ENCODE results near the gene ERGIC1. TPM values are rescaled to one million over a fixed set of nuclear protein-coding genes. Genes with fewer than 3 reads are reported as not detected.
A peak's percentile ranks its signal among the peaks of the same experiment; 100 is the strongest.

The ERGIC1 gene
- total and polyA plus RNA-seq, 2 experiments from 2014 or later: 25.2 to 92.2 TPM

DNA sequence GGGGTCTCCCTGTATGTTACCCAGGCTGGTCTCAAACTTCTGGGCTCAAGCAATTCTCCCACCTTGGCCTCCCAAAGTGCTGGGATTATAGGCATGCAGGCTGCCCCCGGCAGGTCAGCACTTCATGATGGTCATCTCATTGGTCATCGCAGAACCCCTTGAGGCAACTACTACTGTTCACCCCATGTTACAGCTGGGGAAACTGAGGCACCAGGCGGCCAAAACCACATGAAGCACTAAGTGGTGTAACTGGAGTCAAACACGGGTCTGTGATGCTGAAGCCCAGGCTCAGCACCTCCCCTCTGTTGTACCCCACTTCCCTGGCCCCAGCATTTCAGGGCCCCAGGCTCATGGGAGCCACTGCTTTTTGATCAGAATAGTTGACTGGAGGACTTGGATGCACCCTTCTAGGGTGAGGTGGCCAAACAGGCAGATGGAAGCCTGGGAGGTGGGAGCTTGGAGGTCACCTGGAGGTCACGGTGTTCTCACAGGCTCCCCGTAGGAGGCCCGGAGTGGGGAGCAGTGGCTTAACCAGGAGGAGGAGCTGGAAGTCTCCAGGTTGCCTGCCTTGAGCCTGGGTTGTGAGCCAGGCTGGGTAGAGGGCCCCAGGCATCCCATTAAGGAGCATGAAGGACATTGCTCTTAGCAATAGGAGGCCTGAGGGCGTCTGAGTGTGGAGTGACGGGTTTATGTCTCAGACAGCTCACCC lies 67.9 kb downstream of the ERGIC1 start:
- peaks cover 19% of the 10 kb centered on the region for H3K4me1 Mint-ChIP-seq
- H3K79me2 ChIP-seq (replicated peaks; ENCODE audit: insufficient read depth): no peaks in the 10 kb centered on the region
- H3F3A ChIP-seq (replicated peaks; ENCODE audit: low read depth): 0 out of 2 replicates have a peak, but pooled peaks cover 4% of the 10 kb centered on the region
- no peak overlapping the region for H3K4me3 ChIP-seq
- ATAC-seq (peak; percentile 29), DNase-seq (ENCODE audit: low spot score) (peak; percentile 24)
- H3K27ac Mint-ChIP-seq: no peak overlapping the region; the same call in 1 of the 2 replicates
- no peak overlapping the region for H2AFZ ChIP-seq
- no peak overlapping the region for H3K4me2 ChIP-seq
- peak overlapping the region; percentile 50; the same call in 1 of the 2 replicates for H3K27ac ChIP-seq (ENCODE audit: low read depth)
- no peaks in the 10 kb centered on the region; the same call in 1 of the 2 replicates for H3K36me3 ChIP-seq (ENCODE audit: insufficient read depth)
- TF ChIP-seq ZNF114 (CRISPR knock-in tag; IDR thresholded peaks at IDR 0.05) (no peak), STAT1 (IDR thresholded peaks at IDR 0.05; ENCODE audit: unreplicated experiment) (no peak), CTCF (conservative IDR thresholded peaks at IDR 0.05; ENCODE audit: low read depth in 2 of 2) (no peak), EZH2 (IDR thresholded peaks at IDR 0.05; ENCODE audit: low read depth, unreplicated experiment) (no peak), POLR2AphosphoS5 (IDR thresholded peaks at IDR 0.05; ENCODE audit: low read depth) (no peak), CREB1 (CRISPR knock-in tag; IDR thresholded peaks at IDR 0.05; ENCODE audit: low read depth) (no peak), REST (IDR thresholded peaks at IDR 0.05; ENCODE audit: unreplicated experiment) (no peak), JUNB (IDR thresholded peaks at IDR 0.05; ENCODE audit: unreplicated experiment) (no peak), ZNF331 (CRISPR knock-in tag; IDR thresholded peaks at IDR 0.05; ENCODE audit: low read depth) (no peak), EZH2phosphoT487 (IDR thresholded peaks at IDR 0.05; ENCODE audit: unreplicated experiment) (no peak), NANOG (IDR thresholded peaks at IDR 0.05; ENCODE audit: borderline replicate concordance) (no peak)
- TF ChIP-seq, protein P1, sequence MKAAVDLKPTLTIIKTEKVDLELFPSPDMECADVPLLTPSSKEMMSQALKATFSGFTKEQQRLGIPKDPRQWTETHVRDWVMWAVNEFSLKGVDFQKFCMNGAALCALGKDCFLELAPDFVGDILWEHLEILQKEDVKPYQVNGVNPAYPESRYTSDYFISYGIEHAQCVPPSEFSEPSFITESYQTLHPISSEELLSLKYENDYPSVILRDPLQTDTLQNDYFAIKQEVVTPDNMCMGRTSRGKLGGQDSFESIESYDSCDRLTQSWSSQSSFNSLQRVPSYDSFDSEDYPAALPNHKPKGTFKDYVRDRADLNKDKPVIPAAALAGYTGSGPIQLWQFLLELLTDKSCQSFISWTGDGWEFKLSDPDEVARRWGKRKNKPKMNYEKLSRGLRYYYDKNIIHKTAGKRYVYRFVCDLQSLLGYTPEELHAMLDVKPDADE (IDR thresholded peaks at IDR 0.05): no peak
- TF ChIP-seq, protein P2, sequence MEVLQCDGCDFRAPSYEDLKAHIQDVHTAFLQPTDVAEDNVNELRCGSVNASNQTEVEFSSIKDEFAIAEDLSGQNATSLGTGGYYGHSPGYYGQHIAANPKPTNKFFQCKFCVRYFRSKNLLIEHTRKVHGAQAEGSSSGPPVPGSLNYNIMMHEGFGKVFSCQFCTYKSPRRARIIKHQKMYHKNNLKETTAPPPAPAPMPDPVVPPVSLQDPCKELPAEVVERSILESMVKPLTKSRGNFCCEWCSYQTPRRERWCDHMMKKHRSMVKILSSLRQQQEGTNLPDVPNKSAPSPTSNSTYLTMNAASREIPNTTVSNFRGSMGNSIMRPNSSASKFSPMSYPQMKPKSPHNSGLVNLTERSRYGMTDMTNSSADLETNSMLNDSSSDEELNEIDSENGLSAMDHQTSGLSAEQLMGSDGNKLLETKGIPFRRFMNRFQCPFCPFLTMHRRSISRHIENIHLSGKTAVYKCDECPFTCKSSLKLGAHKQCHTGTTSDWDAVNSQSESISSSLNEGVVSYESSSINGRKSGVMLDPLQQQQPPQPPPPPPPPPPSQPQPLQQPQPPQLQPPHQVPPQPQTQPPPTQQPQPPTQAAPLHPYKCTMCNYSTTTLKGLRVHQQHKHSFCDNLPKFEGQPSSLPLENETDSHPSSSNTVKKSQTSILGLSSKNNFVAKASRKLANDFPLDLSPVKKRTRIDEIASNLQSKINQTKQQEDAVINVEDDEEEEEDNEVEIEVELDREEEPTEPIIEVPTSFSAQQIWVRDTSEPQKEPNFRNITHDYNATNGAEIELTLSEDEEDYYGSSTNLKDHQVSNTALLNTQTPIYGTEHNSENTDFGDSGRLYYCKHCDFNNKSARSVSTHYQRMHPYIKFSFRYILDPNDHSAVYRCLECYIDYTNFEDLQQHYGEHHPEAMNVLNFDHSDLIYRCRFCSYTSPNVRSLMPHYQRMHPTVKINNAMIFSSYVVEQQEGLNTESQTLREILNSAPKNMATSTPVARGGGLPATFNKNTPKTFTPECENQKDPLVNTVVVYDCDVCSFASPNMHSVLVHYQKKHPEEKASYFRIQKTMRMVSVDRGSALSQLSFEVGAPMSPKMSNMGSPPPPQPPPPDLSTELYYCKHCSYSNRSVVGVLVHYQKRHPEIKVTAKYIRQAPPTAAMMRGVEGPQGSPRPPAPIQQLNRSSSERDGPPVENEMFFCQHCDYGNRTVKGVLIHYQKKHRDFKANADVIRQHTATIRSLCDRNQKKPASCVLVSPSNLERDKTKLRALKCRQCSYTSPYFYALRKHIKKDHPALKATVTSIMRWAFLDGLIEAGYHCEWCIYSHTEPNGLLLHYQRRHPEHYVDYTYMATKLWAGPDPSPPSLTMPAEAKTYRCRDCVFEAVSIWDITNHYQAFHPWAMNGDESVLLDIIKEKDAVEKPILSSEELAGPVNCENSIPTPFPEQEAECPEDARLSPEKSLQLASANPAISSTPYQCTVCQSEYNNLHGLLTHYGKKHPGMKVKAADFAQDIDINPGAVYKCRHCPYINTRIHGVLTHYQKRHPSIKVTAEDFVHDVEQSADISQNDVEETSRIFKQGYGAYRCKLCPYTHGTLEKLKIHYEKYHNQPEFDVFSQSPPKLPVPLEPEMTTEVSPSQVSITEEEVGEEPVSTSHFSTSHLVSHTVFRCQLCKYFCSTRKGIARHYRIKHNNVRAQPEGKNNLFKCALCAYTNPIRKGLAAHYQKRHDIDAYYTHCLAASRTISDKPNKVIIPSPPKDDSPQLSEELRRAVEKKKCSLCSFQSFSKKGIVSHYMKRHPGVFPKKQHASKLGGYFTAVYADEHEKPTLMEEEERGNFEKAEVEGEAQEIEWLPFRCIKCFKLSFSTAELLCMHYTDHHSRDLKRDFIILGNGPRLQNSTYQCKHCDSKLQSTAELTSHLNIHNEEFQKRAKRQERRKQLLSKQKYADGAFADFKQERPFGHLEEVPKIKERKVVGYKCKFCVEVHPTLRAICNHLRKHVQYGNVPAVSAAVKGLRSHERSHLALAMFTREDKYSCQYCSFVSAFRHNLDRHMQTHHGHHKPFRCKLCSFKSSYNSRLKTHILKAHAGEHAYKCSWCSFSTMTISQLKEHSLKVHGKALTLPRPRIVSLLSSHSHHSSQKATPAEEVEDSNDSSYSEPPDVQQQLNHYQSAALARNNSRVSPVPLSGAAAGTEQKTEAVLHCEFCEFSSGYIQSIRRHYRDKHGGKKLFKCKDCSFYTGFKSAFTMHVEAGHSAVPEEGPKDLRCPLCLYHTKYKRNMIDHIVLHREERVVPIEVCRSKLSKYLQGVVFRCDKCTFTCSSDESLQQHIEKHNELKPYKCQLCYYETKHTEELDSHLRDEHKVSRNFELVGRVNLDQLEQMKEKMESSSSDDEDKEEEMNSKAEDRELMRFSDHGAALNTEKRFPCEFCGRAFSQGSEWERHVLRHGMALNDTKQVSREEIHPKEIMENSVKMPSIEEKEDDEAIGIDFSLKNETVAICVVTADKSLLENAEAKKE (CRISPR knock-in tag; IDR thresholded peaks at IDR 0.05): no peak
- H3K4me1 ChIP-seq (ENCODE audit: insufficient read depth): peaks cover 8% of the 10 kb centered on the region; the same call in 1 of the 2 replicates
- no peaks in the 10 kb centered on the region for H3K9me2 ChIP-seq (ENCODE audit: insufficient read depth)
- no peaks in the 10 kb centered on the region for H3K9me3 Mint-ChIP-seq
- no peak overlapping the region for H3K4me3 Mint-ChIP-seq
- peaks cover 40% of the 10 kb centered on the region for H3K36me3 Mint-ChIP-seq (ENCODE audit: low read depth)
- peaks cover 10% of the 10 kb centered on the region; the same call in 1 of the 2 replicates for H4K20me1 ChIP-seq (replicated peaks; ENCODE audit: insufficient read depth)
- no peaks in the 10 kb centered on the region for H3K27me3 ChIP-seq (ENCODE audit: insufficient read depth)
- peaks cover 8% of the 10 kb centered on the region for H3K27me3 Mint-ChIP-seq (ENCODE audit: insufficient read depth, low read depth, poor library complexity)
